K562 (cell line): Measurements from ENCODE around the gene GAB2. TPM values are rescaled to one million over a fixed set of nuclear protein-coding genes. Genes with fewer than 3 reads are reported as not detected.
A peak's percentile ranks its signal among the peaks of the same experiment; 100 is the strongest.

Experiments
- CBX3 ChIP-seq, 2 experiments: IDR thresholded peaks; 1 replicate in 1 of 2; 2 replicates in 1 of 2; pipeline ENCODE4 v1.6.1; 2012; ENCODE audit warnings: inconsistent platforms in 2 of 2, low read length in 2 of 2, borderline replicate concordance in 1 of 2, control low read depth in 1 of 2
- DIDO1 ChIP-seq: fragments of 450-650 bp; IDR thresholded peaks from 2 replicates; pipeline ENCODE4 v1.6.1; 2016; ENCODE audit warnings: low read depth, missing biosample characterization, missing genetic modification characterization
- DMBX1 ChIP-seq: fragments of 250-450 bp; sonication (Bioruptor Pico); IDR thresholded peaks from 2 replicates; pipeline ENCODE4 v1.8.0; 2022; ENCODE audit warnings: inconsistent platforms, mild to moderate bottlenecking, moderate library complexity, borderline replicate concordance
- FOXK1 ChIP-seq: sonication (generic); formaldehyde crosslinking; IDR thresholded peaks from 2 replicates; pipeline ENCODE4 v1.8.0; 2022; ENCODE audit warnings: missing genetic modification reagents, mild to moderate bottlenecking, borderline replicate concordance
- GTF2A2 ChIP-seq: IDR thresholded peaks from 2 replicates; pipeline ENCODE4 v1.6.1; 2016; ENCODE audit warnings: mild to moderate bottlenecking, missing genetic modification characterization, missing compliant biosample characterization
- HEY1 ChIP-seq: fragments of 250-450 bp; sonication (Bioruptor Pico); IDR thresholded peaks from 2 replicates; pipeline ENCODE4 v1.5.0; 2020; ENCODE audit warnings: mild to moderate bottlenecking, moderate library complexity, borderline replicate concordance
- SIX5 ChIP-seq, 2 experiments: IDR thresholded peaks; 2 replicates each; pipeline ENCODE4 v1.6.1; 2011; ENCODE audit warnings: low read length in 2 of 2, borderline replicate concordance in 1 of 2, low read depth in 1 of 2, mild to moderate bottlenecking in 1 of 2, moderate library complexity in 1 of 2; ENCODE audit not compliant: insufficient read depth in 1 of 2
- polyA plus RNA-seq, 8 experiments: library from polyadenylated mRNA; depleted of rRNA in 4 of 8; stranded (reverse) in 5 of 8; unstranded in 3 of 8; fragments of >200 nt; fragmentation: Nextera tagmentation in 2 of 8; fragmentation: Illumina TruSeq in 1 of 8; extraction: Ambion mirVana in 2 of 8; extraction: Trizol in 1 of 8; gene quantifications; 2 replicates each; pipeline versions ENCODE4 v1.2.1 to v1.2.3, GENCODE V29; 2011 to 2014; ENCODE audit warnings: inconsistent platforms in 1 of 8, missing spikeins in 1 of 8
- total RNA-seq, 7 experiments: library from RNA; depleted of rRNA in 6 of 7; stranded (reverse); fragments of >200 nt in 6 of 7; fragmentation: Illumina TruSeq in 2 of 7; extraction: Trizol in 2 of 7; gene quantifications; 2 replicates each; pipeline versions ENCODE4 v1.2.1 to v1.2.3, GENCODE V29; 2011 to 2021; ENCODE audit warnings: low replicate concordance in 1 of 7
- TF ChIP-seq, protein P1 (sequence below): fragments of 450-650 bp; IDR thresholded peaks from 2 replicates; pipeline ENCODE4 v1.6.1; 2014; ENCODE audit warnings: low read depth, mild to moderate bottlenecking, moderate library complexity, borderline replicate concordance
- TF ChIP-seq, protein P2 (sequence below): sonication (generic); IDR thresholded peaks from 2 replicates; pipeline ENCODE4 v1.6.1; 2016
- TF ChIP-seq, protein P3 (sequence below): fragments of 250-450 bp; sonication (Bioruptor Pico); IDR thresholded peaks from 2 replicates; pipeline ENCODE4 v1.5.0; 2020; ENCODE audit warnings: mild to moderate bottlenecking, borderline replicate concordance

Gene GAB2
- total and polyA plus RNA-seq, 9 of the 15 experiments (the other 6 are each of a cell fraction or from before 2014, with no cell fraction given) = 2.3 to 35.2 (median 16.1) TPM

DNA sequence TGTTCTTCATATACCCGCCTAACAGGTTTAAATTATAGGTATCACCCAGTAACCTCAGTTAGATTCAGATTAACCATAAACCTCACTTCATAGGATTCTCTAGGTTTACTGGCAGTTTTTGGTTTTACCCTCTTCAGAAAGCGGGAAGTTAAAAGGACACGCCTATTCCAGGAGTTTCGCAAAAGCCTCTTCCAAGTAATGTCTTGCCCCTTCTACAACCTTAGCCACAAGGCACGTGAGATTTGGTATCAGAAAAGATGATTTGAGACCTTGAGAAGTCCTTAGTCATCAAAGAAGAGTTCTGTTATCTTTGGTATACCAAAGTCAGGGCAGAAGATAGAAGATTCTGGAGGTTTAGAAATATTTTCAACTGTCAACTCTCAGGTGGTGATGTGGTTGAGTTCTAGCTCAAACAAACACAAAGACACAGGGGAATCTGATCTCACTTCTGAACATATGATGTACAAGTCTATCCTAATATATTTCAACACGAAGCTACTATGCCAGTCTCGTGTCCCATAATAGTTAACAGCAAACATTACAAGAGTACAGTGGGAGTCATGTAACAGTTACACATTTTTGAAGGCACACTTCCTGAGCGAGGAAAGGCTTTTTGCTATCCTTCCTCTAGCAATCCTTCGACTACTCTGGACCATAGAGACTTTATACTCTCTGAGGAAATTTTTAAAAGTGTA, 125.4 kb downstream of the GAB2 start (continued):
- TF ChIP-seq HEY1 (CRISPR knock-in tag) (no peak), GTF2A2 (tag) (no peak), FOXK1 (CRISPR knock-in tag) (no peak), DMBX1 (CRISPR knock-in tag) (peak; percentile 86; the same call in 1 of the 2 replicates), CBX3 (IDR thresholded peaks at IDR 0.05; ENCODE audit: borderline replicate concordance in 1 of 2, low read length in 2 of 2) (peak in 1 of 2 experiments; percentile 51; a peak in 2 of 3 replicates), DIDO1 (tag) (no peak), SIX5 (IDR thresholded peaks at IDR 0.05; ENCODE audit: borderline replicate concordance in 1 of 2, insufficient read depth in 1 of 2, low read depth in 1 of 2, low read length in 2 of 2) (no peak)
- TF ChIP-seq, protein P1, sequence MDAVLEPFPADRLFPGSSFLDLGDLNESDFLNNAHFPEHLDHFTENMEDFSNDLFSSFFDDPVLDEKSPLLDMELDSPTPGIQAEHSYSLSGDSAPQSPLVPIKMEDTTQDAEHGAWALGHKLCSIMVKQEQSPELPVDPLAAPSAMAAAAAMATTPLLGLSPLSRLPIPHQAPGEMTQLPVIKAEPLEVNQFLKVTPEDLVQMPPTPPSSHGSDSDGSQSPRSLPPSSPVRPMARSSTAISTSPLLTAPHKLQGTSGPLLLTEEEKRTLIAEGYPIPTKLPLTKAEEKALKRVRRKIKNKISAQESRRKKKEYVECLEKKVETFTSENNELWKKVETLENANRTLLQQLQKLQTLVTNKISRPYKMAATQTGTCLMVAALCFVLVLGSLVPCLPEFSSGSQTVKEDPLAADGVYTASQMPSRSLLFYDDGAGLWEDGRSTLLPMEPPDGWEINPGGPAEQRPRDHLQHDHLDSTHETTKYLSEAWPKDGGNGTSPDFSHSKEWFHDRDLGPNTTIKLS = peak; percentile 26; the same call in 1 of the 2 replicates
- TF ChIP-seq, protein P2, sequence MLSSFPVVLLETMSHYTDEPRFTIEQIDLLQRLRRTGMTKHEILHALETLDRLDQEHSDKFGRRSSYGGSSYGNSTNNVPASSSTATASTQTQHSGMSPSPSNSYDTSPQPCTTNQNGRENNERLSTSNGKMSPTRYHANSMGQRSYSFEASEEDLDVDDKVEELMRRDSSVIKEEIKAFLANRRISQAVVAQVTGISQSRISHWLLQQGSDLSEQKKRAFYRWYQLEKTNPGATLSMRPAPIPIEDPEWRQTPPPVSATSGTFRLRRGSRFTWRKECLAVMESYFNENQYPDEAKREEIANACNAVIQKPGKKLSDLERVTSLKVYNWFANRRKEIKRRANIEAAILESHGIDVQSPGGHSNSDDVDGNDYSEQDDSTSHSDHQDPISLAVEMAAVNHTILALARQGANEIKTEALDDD = peak; percentile 97
- TF ChIP-seq, protein P3, sequence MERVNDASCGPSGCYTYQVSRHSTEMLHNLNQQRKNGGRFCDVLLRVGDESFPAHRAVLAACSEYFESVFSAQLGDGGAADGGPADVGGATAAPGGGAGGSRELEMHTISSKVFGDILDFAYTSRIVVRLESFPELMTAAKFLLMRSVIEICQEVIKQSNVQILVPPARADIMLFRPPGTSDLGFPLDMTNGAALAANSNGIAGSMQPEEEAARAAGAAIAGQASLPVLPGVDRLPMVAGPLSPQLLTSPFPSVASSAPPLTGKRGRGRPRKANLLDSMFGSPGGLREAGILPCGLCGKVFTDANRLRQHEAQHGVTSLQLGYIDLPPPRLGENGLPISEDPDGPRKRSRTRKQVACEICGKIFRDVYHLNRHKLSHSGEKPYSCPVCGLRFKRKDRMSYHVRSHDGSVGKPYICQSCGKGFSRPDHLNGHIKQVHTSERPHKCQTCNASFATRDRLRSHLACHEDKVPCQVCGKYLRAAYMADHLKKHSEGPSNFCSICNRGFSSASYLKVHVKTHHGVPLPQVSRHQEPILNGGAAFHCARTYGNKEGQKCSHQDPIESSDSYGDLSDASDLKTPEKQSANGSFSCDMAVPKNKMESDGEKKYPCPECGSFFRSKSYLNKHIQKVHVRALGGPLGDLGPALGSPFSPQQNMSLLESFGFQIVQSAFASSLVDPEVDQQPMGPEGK (CRISPR knock-in tag) = no peak
